SH-SY5Y (cell line): Measurements from ENCODE around the gene G0S2.

Experiments used
- GATA2 ChIP-seq: IDR thresholded peaks from 2 replicates; pipeline ENCODE4 v1.6.1; 2011; ENCODE audit warnings: mild to moderate bottlenecking, low read depth, low read length
- GATA3 ChIP-seq: IDR thresholded peaks from 2 replicates; pipeline ENCODE4 v1.6.1; 2011; ENCODE audit warnings: low read depth, mild to moderate bottlenecking, low read length, moderate library complexity

DNA sequence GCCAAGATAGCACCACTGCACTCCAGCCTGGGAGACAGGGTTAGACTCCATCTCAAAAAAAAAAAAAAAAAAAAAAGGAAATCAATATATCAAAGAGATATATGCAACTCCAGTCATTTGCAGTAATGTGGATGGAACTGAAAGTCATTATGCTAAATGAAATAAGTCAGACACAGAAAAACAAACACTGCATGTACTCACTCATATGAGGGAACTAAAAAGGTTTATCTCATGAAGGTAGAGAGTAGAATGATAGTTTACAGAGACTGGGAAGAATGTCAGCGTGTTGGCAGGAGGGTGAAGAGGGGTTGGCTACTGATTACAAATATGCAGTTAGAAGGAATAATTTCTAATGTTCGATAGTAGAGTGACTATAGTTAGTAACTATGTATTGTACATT, 42.6 kb downstream of the G0S2 start:
- TF ChIP-seq GATA3 (no peak), GATA2 (no peak)
